Right atrium auricular region (tissue), 2 donors: ENCODE results near the gene PIK3AP1. TPM values are rescaled to one million over a fixed set of nuclear protein-coding genes. Genes with fewer than 3 reads are reported as not detected.

ENCODE experiments used
- DNase-seq: peaks from one replicate; pipeline ENCODE4 v3.0.0-alpha.2; 2019; ENCODE audit warnings: low spot score
- H3K27ac ChIP-seq, 2 donors: fragments of 200-600 bp; sonication (generic); 1 replicate in 1 of 2; 2 replicates in 1 of 2; pipeline ENCODE4 v1.5.1; 2016 to 2019
- H3K27me3 ChIP-seq, 2 donors: fragments of 200-600 bp; sonication (generic); one replicate each; pipeline versions ENCODE4 v1.5.1 to v1.6.0; 2017 to 2019
- H3K36me3 ChIP-seq: fragments of 200-600 bp; sonication (generic); one replicate; pipeline ENCODE4 v1.5.1; 2016
- H3K4me1 ChIP-seq, 2 donors: fragments of 200-600 bp; sonication (generic); one replicate each; pipeline versions ENCODE4 v1.5.1 to v1.6.0; 2017 to 2019
- H3K4me3 ChIP-seq, 2 donors: fragments of 200-600 bp; sonication (generic); 1 replicate in 1 of 2; 2 replicates in 1 of 2; pipeline ENCODE4 v1.5.1; 2017 to 2019; ENCODE audit warnings: mild to moderate bottlenecking in 1 of 2, moderate library complexity in 1 of 2
- H3K9me3 ChIP-seq, 2 donors: fragments of 200-600 bp; sonication (generic); one replicate each; pipeline ENCODE4 v1.5.1; 2019
- CTCF ChIP-seq, 2 donors: fragments of 200-600 bp; sonication (generic); IDR thresholded peaks; one replicate each; pipeline ENCODE4 v1.5.1; 2019; ENCODE audit warnings: antibody characterized with exemption in 2 of 2
- total RNA-seq, 2 donors: library from RNA; depleted of rRNA; stranded (reverse); fragments of >200 nt; gene quantifications; one replicate each; pipeline ENCODE4 v1.1.0, GENCODE V29; 2016

PIK3AP1 gene
- total RNA-seq, 2 donors from 2014 or later: 3.1 to 11.2 TPM

DNA sequence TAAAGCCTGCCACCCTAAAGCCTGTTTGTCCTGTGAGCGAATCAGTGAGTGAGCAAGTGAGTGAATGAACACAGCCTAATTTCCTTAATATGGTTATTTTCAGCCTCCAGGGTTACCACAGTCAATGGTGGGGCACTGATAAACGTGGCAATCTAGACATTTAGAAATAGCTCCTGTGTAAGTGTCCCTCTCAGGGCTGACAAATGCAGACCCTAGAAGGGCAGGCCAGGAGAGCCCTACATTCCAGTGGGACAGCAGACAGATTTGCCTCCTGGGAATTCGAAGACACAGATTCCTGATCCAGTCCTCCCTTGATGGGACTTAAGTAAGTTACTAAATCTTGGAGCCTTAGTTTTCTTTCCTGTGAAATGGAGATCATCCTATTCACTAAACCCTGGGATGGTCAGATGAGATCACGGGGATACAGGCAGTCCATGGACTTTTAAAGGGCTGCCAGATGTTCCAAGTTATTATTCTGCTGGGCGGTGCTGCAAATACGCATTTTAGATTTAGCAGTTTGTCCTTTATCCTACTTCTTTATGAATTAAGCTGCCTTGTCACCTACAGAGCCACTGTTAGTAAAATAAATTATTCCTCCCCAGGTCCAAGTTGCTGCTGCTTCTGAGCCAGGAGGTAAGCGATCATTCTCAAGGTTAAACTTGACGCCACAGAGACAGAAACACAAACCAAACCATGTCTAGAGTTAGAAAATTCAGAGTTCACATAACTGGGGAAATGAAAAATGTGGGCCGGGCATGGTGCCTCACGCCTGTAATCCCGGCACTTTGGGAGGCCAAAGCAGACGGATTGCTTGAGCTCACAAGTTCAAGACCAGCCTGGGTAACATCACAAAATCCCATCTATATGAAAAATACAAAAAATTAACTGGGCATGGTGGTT, 78.7 kb downstream of the PIK3AP1 start:
- no peak for DNase-seq
- no peak for TF ChIP-seq CTCF (IDR thresholded peaks at IDR 0.05)
- Histone ChIP-seq H3K4me1 (no peaks in the 10 kb centered on the region), H3K27ac (no peak overlapping the region), H3K27me3 (no peaks in the 10 kb centered on the region), H3K4me3 (no peak overlapping the region), H3K9me3 (no peaks in the 10 kb centered on the region), H3K36me3 (no peaks in the 10 kb centered on the region)

DNA sequence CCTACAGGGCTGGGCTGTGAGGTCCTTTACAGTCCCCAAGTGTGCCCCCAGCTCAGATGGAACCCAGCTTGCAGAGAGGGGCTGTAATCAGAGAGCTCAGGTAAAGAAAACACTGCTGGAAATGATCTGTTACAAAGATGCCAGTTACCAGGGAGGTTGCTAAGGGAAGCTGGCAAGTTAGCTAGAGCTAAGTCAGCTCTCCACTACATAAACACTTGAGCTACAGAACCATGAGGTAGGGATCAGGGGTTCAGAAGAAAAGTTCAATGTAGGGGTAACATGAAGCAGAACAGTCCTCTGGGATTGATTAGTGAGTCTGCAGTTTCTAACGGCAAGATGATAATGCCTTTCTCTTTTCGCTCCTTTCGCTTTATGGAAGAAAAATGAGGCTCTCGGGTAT, 80.4 kb downstream of the PIK3AP1 start:
- Histone ChIP-seq H3K4me1 (no peaks in the 10 kb centered on the region), H3K27me3 (no peaks in the 10 kb centered on the region), H3K27ac (no peak overlapping the region), H3K4me3 (no peak overlapping the region), H3K36me3 (no peaks in the 10 kb centered on the region), H3K9me3 (no peaks in the 10 kb centered on the region)
- no peak for TF ChIP-seq CTCF (IDR thresholded peaks at IDR 0.05)
- DNase-seq: no peak

DNA sequence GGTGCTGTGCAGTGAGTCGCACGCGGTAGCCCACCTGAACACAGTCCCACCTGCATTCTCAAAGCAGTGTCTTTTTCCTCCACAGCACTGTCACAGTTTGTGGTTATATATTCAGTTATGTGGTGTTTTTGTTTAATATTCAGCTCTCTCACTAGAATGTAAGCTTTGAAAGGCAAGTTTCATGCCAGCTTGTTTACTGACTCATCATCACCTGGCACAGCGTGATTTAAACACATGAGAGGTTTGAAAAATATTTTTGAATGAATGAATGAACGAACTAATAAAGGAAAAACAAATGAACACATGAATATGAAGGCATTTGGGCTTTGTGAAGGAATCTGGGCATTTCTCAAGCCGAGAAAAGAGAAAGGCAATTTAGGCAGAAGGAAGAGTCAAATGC, 81.6 kb downstream of the PIK3AP1 start:
- H3K27ac ChIP-seq: no peak overlapping the region
- H3K36me3 ChIP-seq: no peaks in the 10 kb centered on the region
- H3K27me3 ChIP-seq: no peaks in the 10 kb centered on the region
- H3K4me1 ChIP-seq: no peaks in the 10 kb centered on the region
- no peak for DNase-seq
- H3K9me3 ChIP-seq: no peaks in the 10 kb centered on the region
- no peak overlapping the region for H3K4me3 ChIP-seq
- TF ChIP-seq CTCF (IDR thresholded peaks at IDR 0.05): no peak

DNA sequence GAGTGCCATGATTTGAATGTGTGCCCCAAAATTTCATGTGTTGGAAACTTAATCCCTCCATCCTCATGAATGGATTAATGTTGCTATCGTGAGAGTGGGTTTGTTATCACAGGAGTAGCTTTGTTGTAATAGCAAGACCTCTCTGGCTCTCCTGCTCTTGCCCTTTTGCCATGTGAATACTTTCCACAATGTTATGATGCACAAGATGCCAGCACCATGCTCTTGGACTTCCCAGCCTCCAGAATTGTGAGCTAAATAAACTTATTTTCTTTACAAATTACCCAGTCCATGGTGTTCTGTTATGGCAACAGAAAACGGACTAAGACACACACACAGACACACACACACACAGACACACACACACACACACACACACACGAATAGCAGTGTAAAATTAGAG, 82.2 kb downstream of the PIK3AP1 start:
- peaks cover 0 to 2% of the 10 kb centered on the region in 2 donors for H3K4me1 ChIP-seq
- TF ChIP-seq CTCF (IDR thresholded peaks at IDR 0.05): no peak

GRCh38 chr10:96637709-96638108, 82.6 kb downstream of the PIK3AP1 start:
- Histone ChIP-seq H3K27ac (no peak overlapping the region), H3K9me3 (no peaks in the 10 kb centered on the region), H3K27me3 (no peaks in the 10 kb centered on the region), H3K4me3 (no peak overlapping the region), H3K4me1 (peaks cover 0 to 4% of the 10 kb centered on the region in 2 donors), H3K36me3 (no peaks in the 10 kb centered on the region)
- no peak for TF ChIP-seq CTCF (IDR thresholded peaks at IDR 0.05)
- DNase-seq: no peak

More for the DNA sequence above, 82.2 kb downstream of the PIK3AP1 start:
- Histone ChIP-seq H3K36me3 (no peaks in the 10 kb centered on the region), H3K27ac (no peak overlapping the region), H3K27me3 (no peaks in the 10 kb centered on the region), H3K4me3 (no peak overlapping the region), H3K9me3 (no peaks in the 10 kb centered on the region)
- DNase-seq: no peak
